Measurements from ENCODE around the gene TMCO4.

TMCO4 gene

DNA sequence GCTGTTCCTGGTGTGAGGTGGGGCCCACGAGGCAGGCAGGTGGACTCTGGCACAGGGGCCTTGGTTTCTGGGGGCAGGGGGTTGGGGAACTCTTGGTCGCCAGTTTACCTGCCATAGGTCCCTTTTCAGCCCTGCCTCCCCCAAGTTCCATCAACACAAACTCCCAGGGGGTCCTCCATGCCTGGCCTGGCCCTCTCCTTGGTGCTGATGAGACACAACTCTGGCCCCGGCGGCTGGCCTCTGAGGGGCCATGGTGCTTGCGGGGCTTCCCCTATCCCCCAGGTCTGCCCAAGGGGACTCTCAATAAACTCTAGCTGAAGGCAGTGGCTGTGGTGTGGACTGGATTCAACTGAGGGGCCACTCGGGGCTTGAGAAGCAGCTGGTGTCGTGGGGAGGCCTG, 119.1 kb downstream of the TMCO4 start:
- DNase-seq = no peak

DNA sequence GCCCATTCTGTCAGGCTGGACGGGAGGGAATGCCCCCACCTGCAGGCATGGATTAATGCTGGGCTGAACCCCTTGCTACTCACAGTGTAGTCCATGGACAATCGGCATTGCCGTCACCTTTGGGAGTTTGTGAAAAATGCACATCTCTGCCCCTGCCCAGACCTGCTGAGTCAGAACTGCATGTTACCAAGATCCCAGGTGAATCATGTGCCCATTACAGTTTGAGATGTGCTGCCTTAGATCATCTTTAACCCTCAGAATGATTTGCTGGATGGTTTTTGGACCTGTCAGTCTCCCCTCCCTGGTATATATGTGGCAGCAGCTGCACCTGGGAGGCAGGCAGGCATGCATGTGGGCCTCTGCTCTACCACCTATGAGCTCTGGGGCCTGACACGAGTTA, 120.0 kb downstream of the TMCO4 start:
- DNase-seq = no peak

DNA sequence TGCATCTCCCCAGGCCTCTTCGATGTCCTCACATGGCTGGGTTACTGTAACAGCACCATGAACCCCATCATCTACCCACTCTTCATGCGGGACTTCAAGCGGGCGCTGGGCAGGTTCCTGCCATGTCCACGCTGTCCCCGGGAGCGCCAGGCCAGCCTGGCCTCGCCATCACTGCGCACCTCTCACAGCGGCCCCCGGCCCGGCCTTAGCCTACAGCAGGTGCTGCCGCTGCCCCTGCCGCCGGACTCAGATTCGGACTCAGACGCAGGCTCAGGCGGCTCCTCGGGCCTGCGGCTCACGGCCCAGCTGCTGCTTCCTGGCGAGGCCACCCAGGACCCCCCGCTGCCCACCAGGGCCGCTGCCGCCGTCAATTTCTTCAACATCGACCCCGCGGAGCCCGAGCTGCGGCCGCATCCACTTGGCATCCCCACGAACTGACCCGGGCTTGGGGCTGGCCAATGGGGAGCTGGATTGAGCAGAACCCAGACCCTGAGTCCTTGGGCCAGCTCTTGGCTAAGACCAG, 120.7 kb downstream of the TMCO4 start:
- no peak for DNase-seq

DNA sequence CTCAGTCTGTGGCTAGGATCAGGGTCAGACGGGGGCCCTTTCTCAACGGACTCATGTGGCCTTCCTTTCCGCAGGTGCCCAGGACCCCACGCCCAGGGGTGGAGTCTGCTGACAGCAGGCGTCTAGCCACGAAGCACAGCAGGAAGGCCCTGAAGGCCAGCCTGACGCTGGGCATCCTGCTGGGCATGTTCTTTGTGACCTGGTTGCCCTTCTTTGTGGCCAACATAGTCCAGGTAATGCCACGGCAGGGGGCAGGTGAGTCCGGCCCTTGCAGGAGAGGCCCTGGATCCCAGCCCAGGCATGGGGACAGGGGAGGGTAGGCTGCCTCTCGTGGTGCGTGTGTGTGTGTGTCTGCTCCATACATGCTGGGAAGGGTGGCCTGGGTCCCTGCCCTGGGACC, 121.2 kb downstream of the TMCO4 start:
- DNase-seq = no peak

DNA sequence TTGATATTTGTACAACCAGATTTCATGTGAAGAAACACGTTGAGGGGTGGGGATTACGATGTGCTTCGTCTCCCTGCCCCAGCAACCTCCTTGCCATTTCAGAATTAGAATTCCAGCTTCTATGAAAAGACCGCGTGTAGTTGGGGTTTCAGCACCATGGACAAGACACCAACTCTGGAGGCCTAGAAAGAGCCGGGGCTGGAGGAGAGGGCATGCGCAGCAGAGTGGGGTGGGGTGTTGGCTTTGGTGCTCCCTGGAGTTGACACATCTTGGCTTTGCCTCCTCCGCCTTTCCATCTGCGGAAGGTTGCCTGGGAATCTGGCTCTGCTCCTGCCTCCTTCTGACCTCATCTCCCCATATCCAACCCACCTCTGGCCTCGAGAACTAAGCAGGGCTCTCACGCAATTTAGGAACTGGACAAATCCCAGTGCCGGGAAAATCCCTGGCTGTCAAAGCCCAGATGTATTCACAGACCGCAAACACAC, 123.2 kb downstream of the TMCO4 start:
- no peak for DNase-seq

DNA sequence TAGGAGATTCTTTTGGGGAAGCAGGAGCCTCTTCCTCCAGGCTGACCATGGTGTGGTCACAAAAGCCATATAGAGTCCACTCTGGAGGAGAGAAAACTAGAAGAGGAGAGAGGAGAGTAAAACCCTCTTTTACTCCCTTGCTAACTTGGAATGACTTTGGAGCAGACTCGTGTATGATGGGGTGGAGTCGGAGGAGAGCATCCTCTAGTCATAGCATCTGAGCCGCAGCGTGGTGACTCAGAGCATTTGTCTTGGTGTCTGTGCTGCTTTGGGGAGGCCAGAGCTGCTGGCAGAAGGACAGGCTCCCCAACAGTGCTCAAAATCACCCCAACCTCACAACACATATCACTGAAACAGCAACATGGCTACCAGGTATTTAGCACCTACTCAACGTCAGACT, 123.9 kb downstream of the TMCO4 start:
- DNase-seq = no peak

DNA sequence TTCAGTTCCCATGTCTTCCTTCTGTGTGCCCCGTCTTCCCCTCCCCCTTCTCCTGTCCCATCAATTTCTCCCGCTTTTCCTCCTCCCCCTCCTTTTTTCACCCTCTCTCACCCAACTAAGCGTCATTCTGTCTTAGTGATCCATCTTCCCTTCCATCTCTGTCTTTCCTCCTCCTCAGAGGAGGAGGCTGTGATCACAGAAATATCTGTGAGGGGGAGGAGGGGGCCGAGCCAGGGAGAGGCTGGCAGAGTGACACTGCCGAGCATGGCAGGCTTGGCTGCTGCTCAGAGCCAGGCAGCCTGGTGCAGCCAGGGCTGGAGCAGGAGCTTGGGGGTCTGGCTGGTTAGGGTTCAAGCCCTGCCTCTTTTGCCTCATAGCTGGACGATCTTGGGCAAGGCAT, 127.5 kb downstream of the TMCO4 start:
- no peak for DNase-seq

DNA sequence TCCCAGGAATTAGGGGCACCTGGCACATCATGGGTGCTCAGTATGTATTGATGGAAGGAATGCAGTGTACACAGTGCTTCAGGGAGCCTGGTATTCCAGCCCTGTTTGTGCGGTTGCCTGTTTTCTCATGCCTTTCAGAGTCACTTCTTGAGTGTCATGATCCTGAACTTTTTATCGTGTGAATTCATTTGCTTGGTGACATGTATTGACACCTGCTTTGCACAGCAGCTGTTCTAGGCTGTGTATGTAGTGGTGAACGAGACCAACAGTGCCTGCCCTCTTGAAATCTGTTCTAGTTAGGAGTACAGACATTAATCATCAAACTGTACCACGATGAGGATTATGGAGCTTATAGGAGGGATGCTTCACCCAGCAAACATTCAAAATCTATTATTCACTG, 128.9 kb downstream of the TMCO4 start:
- DNase-seq = no peak

DNA sequence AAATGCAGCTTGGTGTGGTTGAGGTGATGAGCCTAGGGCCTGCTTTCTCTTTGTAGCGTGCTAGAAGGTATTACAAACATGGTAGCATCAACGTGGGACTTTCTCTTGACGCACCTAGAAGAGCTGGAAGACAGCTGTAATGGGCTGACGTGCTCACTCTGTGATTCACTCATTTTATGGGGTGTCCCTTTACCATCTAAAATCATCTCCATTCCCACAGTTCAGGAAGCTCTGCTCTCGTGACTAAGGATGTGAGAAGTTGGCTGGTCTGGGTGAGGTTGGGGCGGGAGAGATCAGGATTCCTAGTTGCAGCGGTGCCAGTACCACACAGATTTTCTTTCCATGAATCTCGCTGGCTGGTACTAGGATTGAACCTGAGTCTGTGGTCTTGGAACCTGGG, 130.8 kb downstream of the TMCO4 start:
- DNase-seq = no peak

DNA sequence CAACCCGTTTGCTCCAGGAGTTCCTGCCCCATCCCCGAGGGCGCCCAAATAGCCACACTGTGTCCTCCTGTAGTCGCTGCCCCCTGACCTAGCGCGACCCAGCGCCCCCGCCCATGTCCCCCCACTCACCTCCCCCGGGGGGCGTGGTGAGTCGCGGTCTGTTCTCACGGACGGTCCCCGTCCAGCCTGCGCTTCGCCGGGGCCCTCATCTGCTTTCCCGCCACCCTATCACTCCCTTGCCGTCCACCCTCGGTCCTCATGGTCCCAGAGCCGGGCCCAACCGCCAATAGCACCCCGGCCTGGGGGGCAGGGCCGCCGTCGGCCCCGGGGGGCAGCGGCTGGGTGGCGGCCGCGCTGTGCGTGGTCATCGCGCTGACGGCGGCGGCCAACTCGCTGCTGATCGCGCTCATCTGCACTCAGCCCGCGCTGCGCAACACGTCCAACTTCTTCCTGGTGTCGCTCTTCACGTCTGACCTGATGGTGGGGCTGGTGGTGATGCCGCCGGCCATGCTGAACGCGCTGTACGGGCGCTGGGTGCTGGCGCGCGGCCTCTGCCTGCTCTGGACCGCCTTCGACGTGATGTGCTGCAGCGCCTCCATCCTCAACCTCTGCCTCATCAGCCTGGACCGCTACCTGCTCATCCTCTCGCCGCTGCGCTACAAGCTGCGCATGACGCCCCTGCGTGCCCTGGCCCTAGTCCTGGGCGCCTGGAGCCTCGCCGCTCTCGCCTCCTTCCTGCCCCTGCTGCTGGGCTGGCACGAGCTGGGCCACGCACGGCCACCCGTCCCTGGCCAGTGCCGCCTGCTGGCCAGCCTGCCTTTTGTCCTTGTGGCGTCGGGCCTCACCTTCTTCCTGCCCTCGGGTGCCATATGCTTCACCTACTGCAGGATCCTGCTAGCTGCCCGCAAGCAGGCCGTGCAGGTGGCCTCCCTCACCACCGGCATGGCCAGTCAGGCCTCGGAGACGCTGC, 133.9 kb downstream of the TMCO4 start:
- no peak for DNase-seq

DNA sequence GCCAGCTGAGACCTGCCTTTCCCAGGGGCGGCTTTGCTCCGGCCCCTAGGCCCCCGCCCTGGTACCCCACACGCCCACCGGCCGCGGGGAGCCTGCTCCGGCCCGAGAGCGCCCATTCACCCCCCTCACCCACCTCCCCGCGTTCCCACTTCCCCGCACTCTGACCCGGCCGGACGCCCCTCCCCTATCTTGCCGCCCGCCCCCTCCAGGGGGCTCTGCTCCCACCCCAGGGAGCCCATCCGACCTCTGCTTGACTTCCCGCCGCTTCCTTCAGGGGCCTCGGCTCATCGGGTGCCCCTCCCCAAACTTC, 134.6 kb downstream of the TMCO4 start:
- DNase-seq = no peak

DNA sequence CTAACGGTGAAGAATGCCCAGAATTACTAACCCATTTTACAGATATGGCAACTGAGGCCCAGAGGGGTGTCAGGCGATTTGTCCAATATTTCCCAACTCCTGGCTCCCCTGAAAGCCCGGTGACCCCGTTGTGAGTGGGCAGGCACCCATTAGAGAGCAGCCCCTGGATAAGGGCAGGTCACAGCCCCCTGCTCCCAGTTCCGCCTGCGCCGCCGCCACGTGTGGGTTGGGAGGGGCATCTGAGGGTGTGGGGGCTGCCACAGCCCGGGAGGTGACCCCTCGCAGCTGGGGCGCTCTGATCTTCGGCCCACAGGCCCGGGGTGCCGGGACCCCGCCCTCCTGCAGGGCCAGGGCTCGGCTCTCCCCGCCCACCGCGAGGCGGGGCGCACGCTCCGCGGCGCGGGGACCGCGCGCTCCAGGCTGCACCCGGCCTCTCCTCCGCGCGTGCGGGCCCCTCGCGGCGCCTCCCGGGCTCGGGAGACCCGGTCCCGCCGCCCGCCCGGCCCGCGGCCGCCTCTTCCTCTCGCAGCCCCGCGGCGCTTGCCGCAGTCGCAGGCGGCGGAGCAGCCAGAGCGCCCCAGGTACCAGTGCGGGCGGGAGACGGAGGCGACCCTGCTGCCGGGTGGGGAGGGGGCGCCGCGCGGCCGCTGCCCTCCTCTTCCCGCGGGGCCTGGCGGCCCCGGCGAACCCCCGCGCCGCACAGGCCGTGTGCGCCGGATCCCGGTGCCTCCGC, 135.1 kb downstream of the TMCO4 start, which contains the start of gene HTR6:
Gene HTR6 (plus strand): TSS at position 423 of the 733 bp plus-strand sequence. CDS start 879 bp downstream, outside the sequence.
- peak; percentile 27 for DNase-seq

DNA sequence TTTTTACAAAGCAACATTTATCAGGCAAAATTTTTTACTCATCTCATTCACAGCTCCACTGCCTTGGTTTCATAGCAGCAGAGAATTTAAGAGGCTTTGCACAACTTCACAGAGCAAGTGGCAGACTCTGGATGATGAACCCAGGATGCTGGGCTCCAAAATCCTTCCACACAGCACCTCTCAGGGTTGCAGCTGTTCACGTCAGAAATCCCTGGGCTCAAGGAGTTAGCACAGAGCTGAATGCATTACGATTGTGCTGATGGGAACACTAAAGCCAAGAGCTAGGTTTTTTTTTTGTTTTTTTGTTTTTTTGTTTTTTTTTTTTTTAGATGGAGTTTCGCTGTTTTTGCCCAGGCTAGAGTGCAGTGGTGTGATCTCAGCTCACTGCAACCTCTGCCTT, 137.4 kb downstream of the TMCO4 start:
- no peak for DNase-seq

DNA sequence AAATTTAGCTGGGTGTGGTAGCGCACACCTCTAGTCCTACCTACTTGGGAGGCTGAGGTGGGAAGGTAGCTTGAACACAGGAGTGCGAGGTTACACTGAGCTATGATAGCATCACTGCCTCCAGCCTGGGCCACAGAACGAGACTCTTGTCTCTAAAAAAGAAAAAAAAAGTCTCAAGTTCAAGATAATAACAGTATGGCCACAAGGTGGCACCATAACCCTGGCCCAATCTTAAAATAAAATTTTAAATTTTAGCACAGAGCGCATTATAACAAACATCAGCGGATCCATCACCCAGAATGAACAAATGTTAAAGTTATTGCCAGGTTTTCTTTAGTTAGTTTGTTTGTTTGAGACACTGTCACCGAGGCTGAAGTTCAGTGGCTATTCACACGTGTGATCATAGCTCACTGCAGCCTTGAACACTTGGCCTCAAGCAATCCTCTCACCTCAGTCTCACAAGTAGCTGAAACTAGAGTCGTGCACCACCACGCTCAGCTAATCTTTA, 137.9 kb downstream of the TMCO4 start:
- peak; percentile 51 for DNase-seq

DNA sequence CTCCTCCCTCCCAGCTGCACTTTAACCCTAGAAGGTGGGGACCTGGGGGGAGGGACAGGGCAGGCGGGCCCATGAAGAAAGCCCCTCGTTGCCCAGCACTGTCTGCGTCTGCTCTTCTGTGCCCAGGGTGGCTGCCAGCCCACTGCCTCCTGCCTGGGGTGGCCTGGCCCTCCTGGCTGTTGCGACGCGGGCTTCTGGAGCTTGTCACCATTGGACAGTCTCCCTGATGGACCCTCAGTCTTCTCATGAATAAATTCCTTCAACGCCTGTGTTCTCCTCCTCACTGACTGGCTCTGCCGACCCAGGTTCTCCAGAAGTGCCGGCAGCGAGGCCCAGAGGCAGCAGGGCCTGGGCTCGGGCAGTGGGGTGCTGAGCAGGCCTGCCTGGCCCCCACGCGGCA, 141.5 kb downstream of the TMCO4 start:
- no peak for DNase-seq

DNA sequence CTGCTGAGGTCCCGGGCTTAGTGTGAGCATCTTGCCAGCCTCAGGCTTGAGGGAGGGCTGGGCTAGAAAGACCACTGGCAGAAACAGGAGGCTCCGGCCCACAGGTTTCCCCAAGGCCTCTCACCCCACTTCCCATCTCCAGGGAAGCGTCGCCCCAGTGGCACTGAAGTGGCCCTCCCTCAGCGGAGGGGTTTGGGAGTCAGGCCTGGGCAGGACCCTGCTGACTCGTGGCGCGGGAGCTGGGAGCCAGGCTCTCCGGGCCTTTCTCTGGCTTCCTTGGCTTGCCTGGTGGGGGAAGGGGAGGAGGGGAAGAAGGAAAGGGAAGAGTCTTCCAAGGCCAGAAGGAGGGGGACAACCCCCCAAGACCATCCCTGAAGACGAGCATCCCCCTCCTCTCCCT, 142.2 kb downstream of the TMCO4 start:
- DNase-seq = no peak

DNA sequence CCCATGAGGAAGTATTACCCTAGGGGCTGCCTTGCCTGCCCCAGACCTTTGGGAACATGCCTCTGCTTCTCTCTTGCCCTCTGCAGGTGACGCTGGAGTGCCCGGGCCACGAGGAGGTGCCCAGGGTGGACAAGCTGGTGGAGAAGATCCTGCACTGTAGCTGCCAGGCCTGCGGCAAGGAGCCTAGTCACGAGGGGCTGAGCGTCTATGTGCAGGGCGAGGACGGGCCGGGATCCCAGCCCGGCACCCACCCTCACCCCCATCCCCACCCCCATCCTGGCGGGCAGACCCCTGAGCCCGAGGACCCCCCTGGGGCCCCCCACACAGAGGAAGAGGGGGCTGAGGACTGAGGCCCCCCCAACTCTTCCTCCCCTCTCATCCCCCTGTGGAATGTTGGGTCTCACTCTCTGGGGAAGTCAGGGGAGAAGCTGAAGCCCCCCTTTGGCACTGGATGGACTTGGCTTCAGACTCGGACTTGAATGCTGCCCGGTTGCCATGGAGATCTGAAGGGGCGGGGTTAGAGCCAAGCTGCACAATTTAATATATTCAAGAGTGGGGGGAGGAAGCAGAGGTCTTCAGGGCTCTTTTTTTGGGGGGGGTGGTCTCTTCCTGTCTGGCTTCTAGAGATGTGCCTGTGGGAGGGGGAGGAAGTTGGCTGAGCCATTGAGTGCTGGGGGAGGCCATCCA, 142.8 kb downstream of the TMCO4 start:
- no peak for DNase-seq

DNA sequence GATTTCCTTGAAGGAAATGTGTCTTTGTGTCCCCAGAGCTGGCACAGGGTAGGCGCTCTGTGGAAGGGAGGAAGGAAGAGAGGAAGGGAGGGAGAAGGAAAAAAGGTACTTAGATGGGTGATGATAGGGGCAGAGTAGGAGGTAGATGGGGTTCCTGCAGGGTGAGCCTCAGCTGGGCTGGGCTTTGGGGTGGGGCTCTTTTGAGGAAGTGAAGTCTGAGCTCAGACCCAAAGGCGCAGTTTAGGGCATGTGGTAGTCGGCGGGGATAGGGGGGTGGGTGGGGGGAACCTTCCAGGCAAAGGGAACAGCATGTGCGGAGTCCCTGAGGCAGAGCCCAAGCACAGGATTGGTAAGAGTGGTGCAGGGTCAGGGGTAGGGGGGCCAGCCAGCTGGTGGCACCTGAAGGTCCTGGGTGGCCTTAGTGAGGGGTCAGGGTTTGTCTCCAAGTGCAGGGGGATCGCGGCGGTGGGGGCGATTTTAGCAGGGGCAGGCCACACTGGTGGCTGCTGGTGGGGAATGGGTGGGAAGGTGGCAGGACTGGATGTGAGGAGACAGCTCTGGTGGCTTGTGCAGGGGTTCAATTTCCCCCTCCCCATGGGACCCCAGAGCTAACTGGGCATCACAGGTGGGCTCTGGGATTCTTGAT, 143.5 kb downstream of the TMCO4 start:
- DNase-seq = no peak

DNA sequence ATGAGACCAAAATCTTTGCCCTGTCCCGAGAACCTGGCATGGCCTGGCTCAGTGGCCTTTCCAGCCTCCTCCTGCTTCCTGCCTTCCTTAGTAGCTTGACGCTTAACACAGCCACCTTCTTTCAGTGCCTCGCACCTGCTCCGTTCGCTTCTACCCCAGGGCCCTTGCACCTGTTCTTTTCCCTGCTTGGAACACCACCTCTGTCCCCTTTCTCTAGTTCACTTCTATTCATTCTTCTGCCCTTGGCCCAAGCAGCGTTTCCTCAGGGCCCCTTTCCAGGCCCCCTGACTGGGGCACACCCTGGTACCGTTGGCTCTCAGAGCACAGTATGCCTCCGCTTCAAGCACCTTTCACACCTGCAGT, 144.0 kb downstream of the TMCO4 start:
- DNase-seq = no peak

DNA sequence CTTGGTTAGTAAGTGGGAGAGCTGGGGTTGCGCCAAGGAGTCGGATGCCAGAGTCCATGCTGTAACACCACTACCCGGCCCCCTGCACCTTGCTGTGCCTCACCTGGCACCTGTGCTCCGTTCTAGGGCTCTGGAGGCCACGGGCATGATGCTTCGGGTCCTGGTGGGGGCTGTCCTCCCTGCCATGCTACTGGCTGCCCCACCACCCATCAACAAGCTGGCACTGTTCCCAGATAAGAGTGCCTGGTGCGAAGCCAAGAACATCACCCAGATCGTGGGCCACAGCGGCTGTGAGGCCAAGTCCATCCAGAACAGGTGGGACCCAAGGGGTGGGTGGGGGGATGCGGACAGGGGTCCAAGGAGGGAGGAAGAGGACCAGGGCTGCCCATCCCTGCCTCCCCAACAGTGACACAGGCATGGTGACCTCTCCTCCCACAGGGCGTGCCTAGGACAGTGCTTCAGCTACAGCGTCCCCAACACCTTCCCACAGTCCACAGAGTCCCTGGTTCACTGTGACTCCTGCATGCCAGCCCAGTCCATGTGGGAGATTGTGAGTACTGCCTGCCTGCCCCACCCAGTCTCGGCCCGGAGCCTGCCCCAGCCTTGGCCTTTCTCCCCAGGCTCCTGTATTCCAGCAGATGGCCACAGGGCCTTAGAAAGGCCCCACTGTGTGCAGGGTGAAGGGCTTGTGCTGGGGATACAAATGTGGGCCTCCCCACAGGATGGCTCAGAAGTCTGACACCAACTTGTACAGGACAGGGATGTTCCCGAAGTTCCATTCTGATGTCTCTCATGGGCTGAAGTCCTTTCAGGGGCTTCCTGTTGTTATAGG, 144.6 kb downstream of the TMCO4 start:
- DNase-seq = no peak

DNA sequence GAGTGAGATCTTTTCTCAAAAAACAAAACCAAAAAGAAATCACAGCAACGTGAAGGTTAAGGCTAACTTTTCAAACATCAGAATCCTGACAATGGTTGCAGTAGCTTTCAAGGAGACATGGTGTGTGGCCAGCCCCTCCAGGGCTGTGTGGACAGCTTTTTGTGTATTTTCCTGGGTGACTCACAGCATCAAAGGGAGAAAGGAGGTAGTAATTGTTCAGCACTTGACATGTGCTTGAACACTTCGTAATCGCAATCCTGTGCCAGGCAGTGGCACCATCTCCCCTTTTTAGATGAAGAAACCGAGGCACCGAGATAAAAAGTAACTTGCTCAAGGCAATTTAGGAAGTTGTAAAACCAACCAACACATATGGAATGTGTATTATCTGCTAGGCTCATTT, 145.3 kb downstream of the TMCO4 start:
- DNase-seq = no peak
